Trophoblast cell (in vitro differentiated cells and primary cell): ENCODE data around the gene DCC.

Experiments
- DNase-seq, 2 donors: peaks; one replicate each; pipeline ENCODE4 v3.0.0-alpha.2; 2016
- H2AFZ ChIP-seq: 2 replicates; pipeline ENCODE4 v1.6.1; 2013; ENCODE audit warnings: low read length, moderate library complexity, mild to moderate bottlenecking; ENCODE audit not compliant: insufficient read depth, poor library complexity
- H2AK5ac ChIP-seq: 2 replicates; pipeline ENCODE4 v1.6.1; 2013; ENCODE audit warnings: mild to moderate bottlenecking, low read length
- H2BK120ac ChIP-seq: 2 replicates; pipeline ENCODE4 v1.6.1; 2013; ENCODE audit warnings: low read length, mild to moderate bottlenecking, moderate library complexity; ENCODE audit not compliant: insufficient read depth, poor library complexity
- H2BK12ac ChIP-seq: 2 replicates; pipeline ENCODE4 v1.6.1; 2013; ENCODE audit warnings: mild to moderate bottlenecking, low read length, moderate library complexity
- H2BK5ac ChIP-seq: 2 replicates; pipeline ENCODE4 v1.6.1; 2013; ENCODE audit warnings: low read length, low read depth, moderate library complexity, mild to moderate bottlenecking; ENCODE audit not compliant: poor library complexity
- H3K14ac ChIP-seq: 2 replicates; pipeline ENCODE4 v1.6.1; 2013; ENCODE audit warnings: mild to moderate bottlenecking, low read length
- H3K18ac ChIP-seq: 2 replicates; pipeline ENCODE4 v1.6.1; 2013; ENCODE audit warnings: mild to moderate bottlenecking, low read length
- H3K23ac ChIP-seq: 2 replicates; pipeline ENCODE4 v1.6.1; 2013; ENCODE audit warnings: low read length
- H3K27ac ChIP-seq: 2 replicates; pipeline ENCODE4 v1.5.1; 2013; ENCODE audit warnings: low read depth, mild to moderate bottlenecking, inconsistent platforms, low read length, moderate library complexity
- H3K27me3 ChIP-seq: 2 replicates; pipeline ENCODE4 v1.6.1; 2013; ENCODE audit warnings: inconsistent platforms, mild to moderate bottlenecking, low read length, moderate library complexity; ENCODE audit not compliant: insufficient read depth
- H3K36me3 ChIP-seq, 2 experiments: 1 replicate in 1 of 2; 2 replicates in 1 of 2; pipeline ENCODE4 v1.6.1; 2013; ENCODE audit warnings: low read length in 2 of 2, mild to moderate bottlenecking in 2 of 2, moderate library complexity in 1 of 2; ENCODE audit not compliant: insufficient read depth in 2 of 2, control insufficient read depth in 1 of 2
- H3K4ac ChIP-seq: 2 replicates; pipeline ENCODE4 v1.6.1; 2013; ENCODE audit warnings: low read depth, mild to moderate bottlenecking, low read length, moderate library complexity
- H3K4me1 ChIP-seq, 2 experiments: 1 replicate in 1 of 2; 2 replicates in 1 of 2; pipeline ENCODE4 v1.6.1; 2013; ENCODE audit warnings: low read length in 2 of 2, mild to moderate bottlenecking in 2 of 2, moderate library complexity in 1 of 2; ENCODE audit not compliant: insufficient read depth in 2 of 2, control insufficient read depth in 1 of 2
- H3K4me2 ChIP-seq: 2 replicates; pipeline ENCODE4 v1.6.1; 2013; ENCODE audit warnings: inconsistent platforms, mild to moderate bottlenecking, low read length, moderate library complexity
- H3K4me3 ChIP-seq: 2 replicates; pipeline ENCODE4 v1.5.1; 2013; ENCODE audit warnings: mild to moderate bottlenecking, low read depth, low read length, inconsistent platforms
- H3K79me1 ChIP-seq: one replicate; pipeline ENCODE4 v1.6.1; 2013; ENCODE audit warnings: low read length
- H3K79me2 ChIP-seq: 2 replicates; pipeline ENCODE4 v1.6.1; 2013; ENCODE audit warnings: low read length, mild to moderate bottlenecking; ENCODE audit not compliant: control insufficient read depth, insufficient read depth, poor library complexity
- H3K9ac ChIP-seq: 2 replicates; pipeline ENCODE4 v1.6.1; 2013; ENCODE audit warnings: mild to moderate bottlenecking, low read length
- H3K9me3 ChIP-seq: 2 replicates; pipeline ENCODE4 v1.6.1; 2013; ENCODE audit warnings: low read depth, mild to moderate bottlenecking, control low read depth, inconsistent platforms, low read length; ENCODE audit not compliant: insufficient read depth
- H4K12ac ChIP-seq: 2 replicates; pipeline ENCODE4 v1.6.1; 2013; ENCODE audit warnings: low read depth, mild to moderate bottlenecking, low read length, moderate library complexity
- H4K8ac ChIP-seq: 2 replicates; pipeline ENCODE4 v1.6.1; 2013; ENCODE audit warnings: low read depth, mild to moderate bottlenecking, low read length, moderate library complexity
- H4K91ac ChIP-seq: one replicate; pipeline ENCODE4 v1.6.1; 2013; ENCODE audit warnings: low read depth, mild to moderate bottlenecking, low read length, moderate library complexity
- WGBS: extraction: QIAGEN DNeasy Blood & Tissue Kit; methylation state at CpG from one replicate; pipeline ENCODE4 v1.1.7; 2013; ENCODE audit warnings: missing lambda C conversion rate; ENCODE audit not compliant: insufficient read length, insufficient coverage; ENCODE audit errors: extremely low coverage; 5-methylcytosine and 5-hydroxymethylcytosine counted together

The DCC gene

GRCh38 chr18:52546686-52547346 lies 206.8 kb downstream of the DCC start:
- Histone ChIP-seq H3K4me1 (no peaks in the 10 kb centered on the region), H3K14ac (no peak overlapping the region), H3K4me2 (no peak overlapping the region), H3K36me3 (no peaks in the 10 kb centered on the region), H3K27me3 (no peaks in the 10 kb centered on the region), H2BK5ac (no peak overlapping the region), H3K4ac (no peak overlapping the region), H4K12ac (no peak overlapping the region), H2AFZ (no peak overlapping the region), H2AK5ac (no peak overlapping the region), H3K4me3 (no peak overlapping the region), H4K8ac (no peak overlapping the region), H2BK120ac (no peak overlapping the region), H2BK12ac (no peak overlapping the region), H3K79me1 (no peaks in the 10 kb centered on the region), H3K9ac (no peak overlapping the region), H3K27ac (no peak overlapping the region), H4K91ac (no peak overlapping the region), H3K18ac (no peak overlapping the region), H3K23ac (no peak overlapping the region), H3K79me2 (no peaks in the 10 kb centered on the region), H3K9me3 (no peaks in the 10 kb centered on the region)
- WGBS = no CpG with 5 or more reads among the region's 6 CpGs
- no peak for DNase-seq

- Histone ChIP-seq H2AK5ac (no peak overlapping the region), H3K23ac (no peak overlapping the region), H3K4me3 (no peak overlapping the region), H3K27me3 (no peaks in the 10 kb centered on the region), H2AFZ (no peak overlapping the region), H3K14ac (no peak overlapping the region), H4K91ac (no peak overlapping the region), H4K8ac (no peak overlapping the region), H2BK12ac (no peak overlapping the region), H3K36me3 (no peaks in the 10 kb centered on the region), H3K9ac (no peak overlapping the region), H3K18ac (no peak overlapping the region), H3K79me2 (no peaks in the 10 kb centered on the region), H4K12ac (no peak overlapping the region), H3K4me1 (no peaks in the 10 kb centered on the region), H2BK120ac (no peak overlapping the region), H3K79me1 (no peaks in the 10 kb centered on the region), H2BK5ac (no peak overlapping the region), H3K4ac (no peak overlapping the region), H3K27ac (no peak overlapping the region), H3K4me2 (no peak overlapping the region), H3K9me3 (no peaks in the 10 kb centered on the region)
- no peak for DNase-seq
- no CpG with 5 or more reads among the region's 1 CpG for WGBS
These were observed 213.4 kb downstream of the DCC start for GRCh38 chr18:52553441-52553840.

GRCh38 chr18:52554180-52554579 lies 214.2 kb downstream of the DCC start:
- Histone ChIP-seq H3K9ac (no peak overlapping the region), H2AK5ac (no peak overlapping the region), H3K27me3 (no peaks in the 10 kb centered on the region), H3K4me2 (no peak overlapping the region), H3K4me1 (no peaks in the 10 kb centered on the region), H3K14ac (no peak overlapping the region), H2AFZ (no peak overlapping the region), H3K79me2 (no peaks in the 10 kb centered on the region), H2BK5ac (no peak overlapping the region), H3K36me3 (no peaks in the 10 kb centered on the region), H3K79me1 (no peaks in the 10 kb centered on the region), H4K8ac (no peak overlapping the region), H4K12ac (no peak overlapping the region), H3K4me3 (no peak overlapping the region), H3K9me3 (no peaks in the 10 kb centered on the region), H3K4ac (no peak overlapping the region), H4K91ac (no peak overlapping the region), H3K18ac (no peak overlapping the region), H2BK12ac (no peak overlapping the region), H3K23ac (no peak overlapping the region), H3K27ac (no peak overlapping the region), H2BK120ac (no peak overlapping the region)
- no CpG with 5 or more reads among the region's 1 CpG for WGBS
- no peak for DNase-seq

- Histone ChIP-seq H3K27ac (no peak overlapping the region), H2AK5ac (no peak overlapping the region), H3K18ac (no peak overlapping the region), H3K9me3 (no peaks in the 10 kb centered on the region), H3K79me1 (no peaks in the 10 kb centered on the region), H3K36me3 (no peaks in the 10 kb centered on the region), H2BK12ac (no peak overlapping the region), H2BK120ac (no peak overlapping the region), H3K9ac (no peak overlapping the region), H3K4me1 (peaks cover 3% of the 10 kb centered on the region in 2 experiments), H3K27me3 (no peaks in the 10 kb centered on the region), H3K23ac (no peak overlapping the region), H4K91ac (no peak overlapping the region), H4K12ac (no peak overlapping the region), H3K14ac (no peak overlapping the region), H3K4me3 (no peak overlapping the region), H3K4ac (no peak overlapping the region), H3K4me2 (no peak overlapping the region), H2BK5ac (no peak overlapping the region), H3K79me2 (no peaks in the 10 kb centered on the region), H4K8ac (no peak overlapping the region), H2AFZ (no peak overlapping the region)
- no CpG with 5 or more reads among the region's 4 CpGs for WGBS
- DNase-seq = no peak
These were observed 227.4 kb downstream of the DCC start for GRCh38 chr18:52567360-52567759.
